ENCODE results near the gene SLC9A9. TPM values are rescaled to one million over a fixed set of nuclear protein-coding genes. Genes with fewer than 3 reads are reported as not detected.

Gene SLC9A9
- total RNA-seq, 4 donors from 2014 or later: 1.1 to 15.9 (median 9.7) TPM

DNA sequence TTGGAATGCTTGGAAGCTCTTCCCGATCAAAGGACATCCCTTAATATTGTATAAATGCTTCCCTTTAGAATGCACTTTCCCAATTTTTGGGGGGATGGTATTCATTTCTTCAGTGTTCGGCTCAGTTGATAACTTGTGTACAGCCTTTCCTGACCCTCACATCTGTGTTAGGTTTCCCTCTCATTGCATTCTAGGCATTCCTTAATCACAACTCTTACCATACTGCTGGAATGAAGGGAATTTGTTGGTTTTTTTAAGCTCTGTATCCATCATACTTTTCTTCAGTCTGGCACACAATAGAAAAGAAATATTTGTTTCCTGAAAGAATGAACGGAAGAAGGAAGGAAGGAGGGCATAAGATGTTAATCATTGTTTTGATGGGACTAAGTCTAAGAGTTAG lies 609.2 kb downstream of the SLC9A9 start:
- in situ Hi-C loops (cut with MboI; ENCODE audit: low pct_ligation_motif_present in 1 of 4, low pct_unique_long_range_greater_than_20kb in 1 of 4, low sequenced_read_pairs in 3 of 4): no loop called here
- Histone ChIP-seq H3K27ac (no peak overlapping the region), H3K4me1 (no peaks in the 10 kb centered on the region), H3K36me3 (no peaks in the 10 kb centered on the region), H3K9me3 (no peaks in the 10 kb centered on the region), H3K4me3 (no peak overlapping the region), H3K27me3 (no peaks in the 10 kb centered on the region)
- 70 to 96% methylated on average over 3 of the region's 3 CpGs for WGBS, 2 donors (ENCODE audit: low coverage in 1 of 2)
- DNase-seq: no peak
- TF ChIP-seq, protein P1, sequence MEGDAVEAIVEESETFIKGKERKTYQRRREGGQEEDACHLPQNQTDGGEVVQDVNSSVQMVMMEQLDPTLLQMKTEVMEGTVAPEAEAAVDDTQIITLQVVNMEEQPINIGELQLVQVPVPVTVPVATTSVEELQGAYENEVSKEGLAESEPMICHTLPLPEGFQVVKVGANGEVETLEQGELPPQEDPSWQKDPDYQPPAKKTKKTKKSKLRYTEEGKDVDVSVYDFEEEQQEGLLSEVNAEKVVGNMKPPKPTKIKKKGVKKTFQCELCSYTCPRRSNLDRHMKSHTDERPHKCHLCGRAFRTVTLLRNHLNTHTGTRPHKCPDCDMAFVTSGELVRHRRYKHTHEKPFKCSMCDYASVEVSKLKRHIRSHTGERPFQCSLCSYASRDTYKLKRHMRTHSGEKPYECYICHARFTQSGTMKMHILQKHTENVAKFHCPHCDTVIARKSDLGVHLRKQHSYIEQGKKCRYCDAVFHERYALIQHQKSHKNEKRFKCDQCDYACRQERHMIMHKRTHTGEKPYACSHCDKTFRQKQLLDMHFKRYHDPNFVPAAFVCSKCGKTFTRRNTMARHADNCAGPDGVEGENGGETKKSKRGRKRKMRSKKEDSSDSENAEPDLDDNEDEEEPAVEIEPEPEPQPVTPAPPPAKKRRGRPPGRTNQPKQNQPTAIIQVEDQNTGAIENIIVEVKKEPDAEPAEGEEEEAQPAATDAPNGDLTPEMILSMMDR (IDR thresholded peaks at IDR 0.05): no peak
- TF ChIP-seq POLR2A (IDR thresholded peaks at IDR 0.05) (no peak), POLR2AphosphoS5 (IDR thresholded peaks at IDR 0.05) (no peak), EP300 (IDR thresholded peaks at IDR 0.05; ENCODE audit: low read depth) (no peak)
- intact Hi-C loops (cut with DNase I; ENCODE audit: low total_unique reads): no loop called here

DNA sequence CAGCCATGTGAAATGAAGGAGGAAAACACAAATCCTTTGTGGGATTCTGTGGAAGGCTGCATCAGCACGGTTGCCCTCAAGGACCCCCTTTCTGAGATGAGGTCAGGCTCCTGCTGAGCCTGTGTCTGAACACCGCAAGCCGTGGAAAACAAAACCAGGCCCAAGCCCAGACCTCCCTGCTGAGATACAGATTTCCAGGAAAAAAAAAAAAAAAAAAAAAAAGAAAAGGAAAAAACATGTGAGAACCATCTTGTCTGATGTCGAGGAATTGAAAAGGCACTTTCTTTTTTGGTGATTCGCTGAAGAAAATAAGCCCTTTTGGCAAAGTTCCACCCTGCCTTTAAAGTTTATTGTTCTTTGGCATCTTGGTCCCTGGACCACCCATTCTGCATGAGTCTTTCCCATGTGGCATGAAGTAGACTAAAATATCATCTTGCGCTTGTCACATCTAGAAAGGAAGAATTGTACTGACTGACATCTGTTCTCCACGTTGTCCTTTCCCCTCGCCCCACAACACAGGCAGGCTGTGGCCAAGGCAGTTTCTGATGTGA lies 611.1 kb downstream of the SLC9A9 start:
- DNase-seq: no peak
- H3K27me3 ChIP-seq: no peaks in the 10 kb centered on the region
- H3K36me3 ChIP-seq: no peaks in the 10 kb centered on the region
- WGBS, 2 donors (ENCODE audit: low coverage in 1 of 2): 75 to 80% methylated on average over 4 to 8 of the region's 8 CpGs
- no peaks in the 10 kb centered on the region for H3K9me3 ChIP-seq
- no peak for TF ChIP-seq POLR2A (IDR thresholded peaks at IDR 0.05)
- TF ChIP-seq EP300 (IDR thresholded peaks at IDR 0.05; ENCODE audit: low read depth): no peak
- no peak for TF ChIP-seq POLR2AphosphoS5 (IDR thresholded peaks at IDR 0.05)
- in situ Hi-C loops (cut with MboI; ENCODE audit: low pct_ligation_motif_present in 1 of 4, low pct_unique_long_range_greater_than_20kb in 1 of 4, low sequenced_read_pairs in 3 of 4) (no loop called here), intact Hi-C loops (cut with DNase I; ENCODE audit: low total_unique reads) (no loop called here)
- H3K4me1 ChIP-seq: no peaks in the 10 kb centered on the region
- no peak overlapping the region for H3K4me3 ChIP-seq
- H3K27ac ChIP-seq: no peak overlapping the region

DNA sequence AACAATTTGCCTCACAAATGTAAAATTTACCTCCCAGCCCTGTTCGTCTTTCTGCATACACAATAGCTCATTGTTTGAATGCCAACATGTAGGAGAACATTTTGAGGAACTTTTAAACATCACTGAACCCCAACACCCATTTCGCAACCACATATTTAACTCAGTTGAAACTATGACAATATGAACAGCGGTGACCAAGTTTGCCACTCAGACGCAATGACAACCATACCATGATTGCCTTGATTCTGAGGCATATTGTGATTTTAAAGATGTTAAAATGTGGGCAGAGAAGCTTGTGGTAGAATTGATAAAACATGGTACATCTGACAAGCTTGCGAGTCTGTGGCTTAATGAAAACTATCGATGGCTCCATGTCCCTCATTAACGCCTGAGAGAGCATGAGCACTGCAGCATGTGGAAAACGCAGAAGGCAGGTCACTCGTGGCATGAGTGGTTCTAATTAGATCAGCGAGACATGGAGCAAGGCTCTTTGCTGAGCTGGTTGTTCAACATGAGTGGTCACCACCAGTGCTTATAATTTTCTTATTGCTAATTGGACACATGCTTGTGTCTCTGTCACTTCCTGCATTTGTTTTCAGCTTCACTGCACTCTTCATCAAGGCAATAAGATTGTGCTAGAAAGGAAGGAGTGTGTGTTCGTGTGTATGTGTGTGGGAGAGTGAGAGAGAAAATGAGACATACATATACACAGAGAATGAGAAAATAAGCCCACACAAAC lies 611.9 kb downstream of the SLC9A9 start:
- intact Hi-C loops (cut with DNase I; ENCODE audit: low total_unique reads): no loop called here
- no peak overlapping the region for H3K27ac ChIP-seq
- no peak overlapping the region for H3K4me3 ChIP-seq
- TF ChIP-seq POLR2A (IDR thresholded peaks at IDR 0.05) (no peak), EP300 (IDR thresholded peaks at IDR 0.05; ENCODE audit: low read depth) (no peak), POLR2AphosphoS5 (IDR thresholded peaks at IDR 0.05) (no peak)
- TF ChIP-seq, protein P1 (IDR thresholded peaks at IDR 0.05): no peak
- no peaks in the 10 kb centered on the region for H3K27me3 ChIP-seq
- DNase-seq: no peak
- no peaks in the 10 kb centered on the region for H3K36me3 ChIP-seq
- H3K4me1 ChIP-seq: no peaks in the 10 kb centered on the region
- WGBS, 2 donors (ENCODE audit: low coverage in 1 of 2): 90 to 91% methylated on average over 7 to 11 of the region's 11 CpGs
- no peaks in the 10 kb centered on the region for H3K9me3 ChIP-seq
- in situ Hi-C loops (cut with MboI; ENCODE audit: low pct_ligation_motif_present in 1 of 4, low pct_unique_long_range_greater_than_20kb in 1 of 4, low sequenced_read_pairs in 3 of 4): no loop called here

DNA sequence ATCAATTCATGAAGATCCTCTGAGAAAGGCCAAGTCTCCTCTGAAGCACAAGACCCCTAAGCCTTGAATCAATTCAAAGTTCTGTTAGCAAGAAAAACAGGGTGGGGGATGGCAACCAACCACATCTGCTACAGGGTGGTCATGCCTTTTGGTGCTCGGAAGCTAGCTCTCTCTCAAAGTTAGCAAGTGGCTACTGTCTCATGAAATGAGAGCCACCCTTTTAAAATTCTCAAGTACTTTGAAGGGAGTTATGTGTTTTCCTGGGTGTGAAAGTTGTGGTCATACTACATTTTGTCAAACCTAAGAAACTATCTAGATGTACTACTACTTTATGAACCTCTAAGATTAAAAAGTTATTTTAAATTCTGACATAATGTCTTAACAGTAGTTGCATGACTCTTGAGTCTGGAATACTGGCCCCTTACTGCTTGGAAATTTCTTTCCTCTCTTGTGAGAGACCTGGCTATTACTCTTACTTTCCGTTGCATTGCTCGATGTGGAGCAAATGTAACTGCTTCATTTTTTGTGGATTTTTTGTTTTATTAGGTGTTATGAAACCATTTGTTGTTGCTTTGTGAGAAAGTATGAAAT lies 612.6 kb downstream of the SLC9A9 start:
- H3K9me3 ChIP-seq: no peaks in the 10 kb centered on the region
- no peaks in the 10 kb centered on the region for H3K27me3 ChIP-seq
- H3K27ac ChIP-seq: no peak overlapping the region
- H3K4me3 ChIP-seq: no peak overlapping the region
- no peaks in the 10 kb centered on the region for H3K4me1 ChIP-seq
- DNase-seq: no peak
- TF ChIP-seq POLR2A (IDR thresholded peaks at IDR 0.05) (no peak), EP300 (IDR thresholded peaks at IDR 0.05; ENCODE audit: low read depth) (no peak), POLR2AphosphoS5 (IDR thresholded peaks at IDR 0.05) (no peak)
- TF ChIP-seq, protein P1 (IDR thresholded peaks at IDR 0.05): no peak
- intact Hi-C loops (cut with DNase I; ENCODE audit: low total_unique reads) (no loop called here), in situ Hi-C loops (cut with MboI; ENCODE audit: low pct_ligation_motif_present in 1 of 4, low pct_unique_long_range_greater_than_20kb in 1 of 4, low sequenced_read_pairs in 3 of 4) (no loop called here)
- no peaks in the 10 kb centered on the region for H3K36me3 ChIP-seq
- 90 to 91% methylated on average over 3 of the region's 3 CpGs for WGBS, 2 donors (ENCODE audit: low coverage in 1 of 2)

Measured in transverse colon (tissue), 4 donors.